Fibroblast of peridontal ligament (primary cell): ENCODE results near the gene AACS.
"Not testable (repeated sequence)": the region's sequence is repeated elsewhere in the genome, so short reads cannot be mapped to it uniquely, and the experiment has no call there.

ENCODE experiments used
- DNase-seq: peaks from one replicate; pipeline ENCODE4 v3.0.0-alpha.2; 2010; ENCODE audit errors: extremely low read depth

The AACS gene

DNA sequence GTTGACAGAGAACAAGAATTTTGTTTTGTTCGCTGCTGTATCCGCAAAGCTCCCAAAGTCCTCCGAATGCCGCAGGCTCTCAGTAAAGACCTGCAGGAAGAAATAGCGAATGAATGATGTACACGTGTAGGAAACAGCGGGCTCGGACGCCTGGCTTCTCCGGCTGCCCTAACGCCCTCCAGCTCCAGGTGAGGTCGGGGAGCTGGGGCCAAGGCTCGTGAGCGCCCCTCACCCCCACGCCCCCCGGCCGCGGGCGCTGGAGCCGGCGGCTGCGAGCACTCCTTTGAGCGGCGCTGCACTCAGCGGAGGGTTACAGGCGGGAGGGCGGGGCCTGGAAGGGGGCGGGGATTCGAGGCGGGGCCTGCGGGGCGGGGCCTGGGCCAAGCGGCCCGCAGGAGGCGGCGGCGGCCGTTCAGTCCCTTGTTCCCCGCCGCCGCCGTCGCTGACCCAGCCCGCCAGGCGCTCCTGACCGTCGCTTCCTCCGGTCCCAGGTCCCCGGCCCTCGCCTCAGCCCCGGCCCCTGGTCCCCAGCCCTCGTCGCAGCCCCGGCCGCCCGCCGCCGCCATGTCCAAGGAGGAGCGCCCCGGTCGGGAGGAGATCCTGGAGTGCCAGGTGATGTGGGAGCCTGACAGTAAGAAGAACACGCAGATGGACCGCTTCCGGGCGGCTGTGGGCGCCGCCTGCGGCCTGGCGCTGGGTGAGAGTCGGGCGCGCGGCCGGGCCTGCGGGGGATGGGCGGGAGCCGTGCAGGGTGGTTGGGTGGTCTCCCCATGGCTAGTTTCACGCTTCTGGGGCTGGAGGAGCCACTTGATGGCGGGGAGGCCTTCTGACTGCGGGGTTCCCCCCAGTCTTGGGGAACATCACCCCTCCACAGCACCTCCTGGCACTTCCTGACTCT, at the start of gene AACS:
Gene AACS, plus strand, starts transcription at position 415 of the 898 bp plus-strand sequence. Its CDS starts 150 bp downstream, at position 565.
- DNase-seq = peak; percentile 49

GRCh38 chr12:125015680-125016310, 49.4 kb upstream of the AACS start:
- DNase-seq = no peak

DNA sequence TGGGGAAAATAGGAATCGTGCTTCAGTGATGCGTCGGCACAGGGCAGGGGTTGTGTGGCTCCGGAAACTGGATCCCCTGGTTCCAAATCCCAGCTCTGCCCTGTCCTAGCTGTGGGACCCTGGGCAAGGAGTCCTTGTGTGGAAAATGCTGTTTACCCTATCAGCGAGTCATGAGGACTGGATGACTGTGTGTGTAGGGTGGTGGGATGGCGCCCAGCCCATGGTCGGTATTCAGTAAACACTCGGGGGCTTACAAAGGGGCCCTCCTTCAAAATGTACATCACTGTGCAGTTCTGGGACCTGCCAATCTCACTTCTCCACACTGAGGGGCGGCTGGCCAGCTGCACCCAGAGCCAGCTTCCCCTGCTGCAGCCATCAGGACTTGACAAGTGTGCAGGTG, 47.4 kb upstream of the AACS start:
- DNase-seq = no peak

- no peak for DNase-seq
Measured at GRCh38 chr12:125018356-125018755, 46.9 kb upstream of the AACS start.

GRCh38 chr12:125021096-125021495, 44.1 kb upstream of the AACS start:
- DNase-seq = no peak

DNA sequence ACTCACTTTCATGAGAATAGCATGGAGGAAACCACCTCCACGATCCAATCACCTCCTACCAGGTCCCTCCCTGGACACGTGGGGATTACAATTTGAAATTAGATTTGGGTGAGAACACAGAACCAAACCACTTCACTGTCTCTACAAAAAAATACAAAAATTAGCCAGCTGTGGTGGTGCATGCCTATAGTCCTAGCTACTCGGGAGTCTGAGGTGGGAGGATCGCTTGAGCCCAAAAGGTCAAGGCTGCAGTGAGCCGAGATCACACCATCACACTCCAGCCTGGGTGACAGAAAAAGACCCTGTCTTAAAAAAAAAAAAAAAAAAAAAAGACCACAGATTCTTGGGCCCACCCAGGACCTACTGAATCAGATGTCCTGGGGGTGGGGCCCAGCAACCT, 43.5 kb upstream of the AACS start:
- no peak for DNase-seq

DNA sequence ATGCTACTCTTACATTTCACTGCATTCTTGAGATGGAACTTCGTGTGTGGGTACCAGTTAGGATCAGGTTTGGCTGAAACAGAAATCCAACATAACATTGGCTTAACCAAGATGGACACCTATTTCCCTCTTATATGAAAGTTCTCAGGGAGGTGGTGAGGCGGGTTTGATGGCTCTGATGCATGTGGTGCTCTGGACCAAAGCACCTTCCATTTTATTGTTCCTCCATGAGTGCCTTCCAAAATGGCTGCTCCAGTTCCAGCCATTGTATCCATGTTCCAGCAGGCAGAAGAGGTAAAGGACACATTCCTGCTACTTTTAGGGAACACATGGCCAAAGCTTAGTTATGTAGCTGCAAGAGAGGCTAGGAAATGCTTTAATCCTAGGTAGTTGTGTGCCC, 42.2 kb upstream of the AACS start:
- DNase-seq = no peak

DNA sequence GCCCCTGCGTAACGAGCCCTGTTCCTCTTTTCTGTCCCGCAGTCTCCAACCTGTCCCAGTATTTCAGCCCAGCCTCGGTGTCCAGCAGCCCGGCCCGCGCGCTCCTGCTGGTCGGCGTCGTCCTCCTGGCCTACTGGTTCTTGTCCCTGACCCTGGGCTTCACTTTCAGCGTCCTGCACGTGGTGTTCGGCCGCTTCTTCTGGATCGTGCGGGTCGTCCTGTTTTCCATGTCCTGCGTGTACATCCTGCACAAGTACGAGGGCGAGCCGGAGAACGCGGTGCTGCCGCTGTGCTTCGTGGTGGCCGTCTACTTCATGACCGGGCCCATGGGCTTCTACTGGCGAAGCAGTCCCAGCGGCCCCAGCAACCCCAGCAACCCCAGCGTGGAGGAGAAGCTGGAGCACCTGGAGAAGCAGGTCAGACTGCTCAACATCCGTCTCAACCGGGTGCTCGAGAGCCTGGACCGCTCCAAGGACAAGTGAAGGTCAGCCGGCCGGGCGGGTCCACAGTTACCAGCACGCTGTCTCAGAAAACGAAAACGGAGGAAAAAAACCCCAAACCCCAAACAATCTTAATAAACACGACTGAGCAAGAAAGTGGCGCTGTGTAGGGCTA, 40.2 kb upstream of the AACS start:
- DNase-seq = no peak

- DNase-seq = no peak
Measured at GRCh38 chr12:125025606-125026235, 39.5 kb upstream of the AACS start.

GRCh38 chr12:125028106-125028505, 37.1 kb upstream of the AACS start:
- DNase-seq = no peak

DNA sequence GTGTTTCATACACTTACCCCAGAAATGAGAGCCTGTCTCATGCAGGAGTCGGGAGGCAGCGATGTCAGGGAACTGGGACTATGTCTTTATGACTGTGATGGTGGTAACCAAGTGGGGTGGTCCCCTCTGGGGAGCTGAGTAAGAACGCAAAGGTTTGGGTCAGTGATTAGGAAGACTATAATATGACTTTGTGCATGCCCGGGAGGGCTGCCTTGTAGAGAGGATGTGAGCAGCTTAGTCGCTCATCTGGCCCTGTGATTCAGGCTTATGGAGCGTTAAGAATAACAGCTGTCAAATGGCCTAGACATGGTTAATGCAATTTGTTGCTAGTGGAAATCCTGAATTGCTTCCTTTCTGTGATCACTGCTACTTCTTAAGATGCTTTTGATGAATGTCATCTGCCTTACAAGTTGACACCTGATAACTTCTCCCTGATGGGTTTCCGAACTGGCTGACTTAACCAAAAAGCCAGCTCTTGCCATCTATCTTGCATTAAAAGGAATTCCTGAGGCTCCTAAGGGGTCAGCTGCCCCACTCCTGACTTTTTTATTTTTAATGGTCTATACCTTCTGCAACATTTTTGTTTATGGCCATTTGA, 35.4 kb upstream of the AACS start:
- DNase-seq = peak; percentile 5

- DNase-seq = not testable (repeated sequence)
Measured at GRCh38 chr12:125031471-125031870, 33.8 kb upstream of the AACS start.

DNA sequence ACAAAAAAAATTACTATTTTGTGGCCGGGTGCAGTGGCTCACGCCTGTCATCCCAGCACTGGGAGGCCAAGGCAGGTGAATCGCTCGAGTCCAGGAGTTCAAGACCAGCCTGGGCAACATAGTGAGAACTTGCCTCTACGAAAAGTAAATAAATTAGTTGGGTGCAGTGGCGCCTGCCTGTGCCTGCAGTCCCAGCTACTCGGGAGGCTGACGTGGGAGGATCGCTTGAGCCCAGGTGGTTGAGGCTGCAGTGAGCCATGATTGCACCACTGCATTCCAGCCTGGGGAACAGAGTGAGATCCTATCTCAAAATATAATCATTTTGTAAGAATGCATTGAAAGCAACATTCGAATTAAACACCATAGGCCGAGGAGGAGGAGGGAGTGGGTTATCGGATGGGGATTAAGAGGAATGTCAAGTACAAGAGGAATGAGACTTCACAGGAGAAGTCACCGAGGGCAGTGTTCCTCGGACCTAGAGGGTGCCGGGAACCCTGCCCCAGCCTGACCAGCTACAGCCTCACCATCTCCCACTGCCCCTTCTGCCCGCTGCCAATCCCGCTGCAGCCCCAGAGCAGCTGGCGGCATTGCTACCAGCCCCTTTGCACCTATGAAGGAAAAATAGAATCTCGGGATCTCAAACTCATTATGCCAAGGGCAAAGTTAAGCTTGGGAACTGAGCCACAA, 32.6 kb upstream of the AACS start:
- no peak for DNase-seq

GRCh38 chr12:125033288-125033687, 31.9 kb upstream of the AACS start:
- no peak for DNase-seq

DNA sequence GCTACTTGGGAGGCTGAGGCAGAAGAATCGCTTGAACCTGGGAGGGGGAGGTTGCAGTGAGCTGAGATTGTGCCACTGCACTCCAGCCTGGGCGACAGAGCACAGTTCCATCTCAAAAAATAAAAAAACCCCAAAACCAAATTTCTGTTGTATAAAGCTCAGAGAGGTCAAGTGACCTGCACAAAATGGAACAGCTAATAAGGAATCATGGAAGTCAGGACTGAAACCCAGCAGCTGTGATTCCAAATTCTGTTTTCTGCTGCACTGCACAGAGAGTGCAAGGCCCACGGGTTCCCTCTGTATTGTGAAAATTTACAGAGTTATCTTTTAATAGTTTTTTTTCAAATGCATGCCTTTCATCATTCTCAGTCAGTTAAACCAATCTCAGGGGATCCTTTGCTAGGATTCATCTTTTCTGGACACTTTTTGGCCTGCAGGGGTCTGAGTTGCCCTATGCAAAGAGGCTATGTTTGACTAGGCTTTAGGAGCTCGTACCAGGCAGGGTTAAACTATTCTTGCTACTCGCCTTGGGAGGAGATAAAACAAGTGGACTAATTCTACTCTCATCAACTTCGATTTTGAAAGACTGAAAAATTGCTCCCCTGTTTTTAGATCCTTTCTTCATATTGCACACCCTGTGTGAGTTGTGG, 26.1 kb upstream of the AACS start:
- no peak for DNase-seq

DNA sequence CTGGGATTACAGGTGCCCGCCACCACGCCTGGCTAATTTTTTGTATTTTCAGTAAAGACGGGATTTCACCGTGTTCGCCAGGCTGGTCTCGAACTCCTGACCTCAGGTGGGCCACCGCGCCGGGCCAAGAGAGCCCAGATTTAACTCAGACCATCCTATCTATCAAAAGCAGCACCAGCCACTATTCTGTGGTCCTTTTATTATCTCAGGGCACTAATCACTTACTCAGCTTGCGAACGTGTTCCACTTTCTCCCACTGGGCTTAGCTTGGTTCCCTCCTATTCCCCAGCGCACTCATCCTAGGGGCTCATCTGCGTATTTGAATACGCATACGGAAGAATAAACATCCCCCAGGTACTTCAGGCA, 16.2 kb upstream of the AACS start:
- no peak for DNase-seq

- DNase-seq = no peak
Measured at GRCh38 chr12:125050446-125050845, 14.8 kb upstream of the AACS start.

GRCh38 chr12:125050868-125051267, 14.4 kb upstream of the AACS start:
- no peak for DNase-seq

- DNase-seq = no peak
Measured at GRCh38 chr12:125053821-125054220, 11.4 kb upstream of the AACS start.

DNA sequence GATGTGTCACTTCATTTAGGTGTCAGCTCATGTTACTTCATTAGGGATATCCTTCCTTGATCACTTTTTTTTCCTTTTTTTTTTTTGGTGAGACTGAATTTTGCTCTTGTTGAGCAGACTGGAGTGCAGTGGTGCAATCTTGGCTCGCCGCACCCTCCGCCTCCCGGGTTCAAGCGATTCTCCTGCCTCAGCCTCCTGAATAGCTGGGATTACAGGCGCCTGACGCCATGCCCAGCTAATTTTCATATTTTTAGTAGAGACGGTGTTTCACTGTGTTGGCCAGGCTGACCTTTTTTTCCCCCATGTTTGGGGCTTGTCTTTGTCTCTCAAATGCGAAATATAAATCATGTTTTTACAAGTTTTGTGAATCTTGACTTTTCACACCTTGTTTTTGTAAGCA, 9.6 kb upstream of the AACS start:
- no peak for DNase-seq

GRCh38 chr12:125056306-125056705, 8.9 kb upstream of the AACS start:
- no peak for DNase-seq
